ENCODE data around the gene IYD. TPM values are rescaled to one million over a fixed set of nuclear protein-coding genes. Genes with fewer than 3 reads are reported as not detected.

The IYD gene
- total and polyA plus RNA-seq, 9 of the 15 experiments (the other 6 are each of a cell fraction or from before 2014, with no cell fraction given): not detected

- peaks cover 0 to 3% of the 10 kb centered on the region in 2 experiments; a peak in 1 of 5 replicates for H3K4me1 ChIP-seq (replicated peaks in 1 of 2; ENCODE audit: control insufficient read depth in 2 of 2, insufficient read depth in 2 of 2, low read length in 2 of 2)
- no peak overlapping the region for H3K9ac ChIP-seq (ENCODE audit: insufficient read depth in 1 of 2, low read depth in 2 of 2, low read length in 2 of 2)
- no peak overlapping the region for H3K27ac ChIP-seq (ENCODE audit: extremely low read depth, low read depth, low read length)
- H3K79me2 ChIP-seq (ENCODE audit: control insufficient read depth, insufficient read depth, low read length): no peaks in the 10 kb centered on the region
- intact Hi-C loops (cut with micrococcal nuclease): no loop called here
- no peak overlapping the region for H3K4me2 ChIP-seq (ENCODE audit: insufficient read depth, low read length)
- BruUV-seq (replicated peaks): no TSS peak
- H3K36me3 ChIP-seq (ENCODE audit: control insufficient read depth, insufficient read depth, low read length): no peaks in the 10 kb centered on the region
- POLR2A ChIA-PET: interaction anchor here (0.6 to 1.9 kb wide), 3 partner anchors 12 to 416 kb away, joined by 3 to 7 read pairs (median 3); no protein-coding TSS in a partner anchor
- no peak overlapping the region for H2AFZ ChIP-seq (ENCODE audit: low read depth, low read length)
- peaks cover 21 to 33% of the 10 kb centered on the region in 2 experiments; a peak in 4 of 5 replicates for H3K27me3 ChIP-seq (ENCODE audit: control insufficient read depth in 2 of 2, insufficient read depth in 2 of 2, low read length in 2 of 2)
- no peak for ATAC-seq
- no peaks in the 10 kb centered on the region for H3K9me3 ChIP-seq (replicated peaks; ENCODE audit: control insufficient read depth, insufficient read depth, low read depth, low read length)
- WGBS (ENCODE audit: insufficient coverage, low coverage, missing lambda C conversion rate): 0% methylated on average over 2 of the region's 2 CpGs
- H4K20me1 ChIP-seq (replicated peaks; ENCODE audit: control insufficient read depth, insufficient read depth, low read length): no peaks in the 10 kb centered on the region
- CTCF ChIA-PET (ENCODE audit: low intra/inter-chr PET ratio): no interaction called here
- DNase-seq (ENCODE audit: extremely low read depth in 1 of 4, low spot score in 3 of 4): no peak
- H3K9me1 ChIP-seq (ENCODE audit: control insufficient read depth, insufficient read depth, low read length): no peaks in the 10 kb centered on the region
- in situ Hi-C loops (cut with MboI): loop anchor here (10.0 kb wide), 1 partner anchor 462 kb away; the partner anchor contains the start of gene ULBP2
- TF ChIP-seq, protein P1, sequence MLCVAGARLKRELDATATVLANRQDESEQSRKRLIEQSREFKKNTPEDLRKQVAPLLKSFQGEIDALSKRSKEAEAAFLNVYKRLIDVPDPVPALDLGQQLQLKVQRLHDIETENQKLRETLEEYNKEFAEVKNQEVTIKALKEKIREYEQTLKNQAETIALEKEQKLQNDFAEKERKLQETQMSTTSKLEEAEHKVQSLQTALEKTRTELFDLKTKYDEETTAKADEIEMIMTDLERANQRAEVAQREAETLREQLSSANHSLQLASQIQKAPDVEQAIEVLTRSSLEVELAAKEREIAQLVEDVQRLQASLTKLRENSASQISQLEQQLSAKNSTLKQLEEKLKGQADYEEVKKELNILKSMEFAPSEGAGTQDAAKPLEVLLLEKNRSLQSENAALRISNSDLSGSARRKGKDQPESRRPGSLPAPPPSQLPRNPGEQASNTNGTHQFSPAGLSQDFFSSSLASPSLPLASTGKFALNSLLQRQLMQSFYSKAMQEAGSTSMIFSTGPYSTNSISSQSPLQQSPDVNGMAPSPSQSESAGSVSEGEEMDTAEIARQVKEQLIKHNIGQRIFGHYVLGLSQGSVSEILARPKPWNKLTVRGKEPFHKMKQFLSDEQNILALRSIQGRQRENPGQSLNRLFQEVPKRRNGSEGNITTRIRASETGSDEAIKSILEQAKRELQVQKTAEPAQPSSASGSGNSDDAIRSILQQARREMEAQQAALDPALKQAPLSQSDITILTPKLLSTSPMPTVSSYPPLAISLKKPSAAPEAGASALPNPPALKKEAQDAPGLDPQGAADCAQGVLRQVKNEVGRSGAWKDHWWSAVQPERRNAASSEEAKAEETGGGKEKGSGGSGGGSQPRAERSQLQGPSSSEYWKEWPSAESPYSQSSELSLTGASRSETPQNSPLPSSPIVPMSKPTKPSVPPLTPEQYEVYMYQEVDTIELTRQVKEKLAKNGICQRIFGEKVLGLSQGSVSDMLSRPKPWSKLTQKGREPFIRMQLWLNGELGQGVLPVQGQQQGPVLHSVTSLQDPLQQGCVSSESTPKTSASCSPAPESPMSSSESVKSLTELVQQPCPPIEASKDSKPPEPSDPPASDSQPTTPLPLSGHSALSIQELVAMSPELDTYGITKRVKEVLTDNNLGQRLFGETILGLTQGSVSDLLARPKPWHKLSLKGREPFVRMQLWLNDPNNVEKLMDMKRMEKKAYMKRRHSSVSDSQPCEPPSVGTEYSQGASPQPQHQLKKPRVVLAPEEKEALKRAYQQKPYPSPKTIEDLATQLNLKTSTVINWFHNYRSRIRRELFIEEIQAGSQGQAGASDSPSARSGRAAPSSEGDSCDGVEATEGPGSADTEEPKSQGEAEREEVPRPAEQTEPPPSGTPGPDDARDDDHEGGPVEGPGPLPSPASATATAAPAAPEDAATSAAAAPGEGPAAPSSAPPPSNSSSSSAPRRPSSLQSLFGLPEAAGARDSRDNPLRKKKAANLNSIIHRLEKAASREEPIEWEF (CRISPR knock-in tag; IDR thresholded peaks at IDR 0.05): no peak
- TF ChIP-seq PHB2 (IDR thresholded peaks at IDR 0.05; ENCODE audit: low read depth) (no peak), FOXP1 (CRISPR knock-in tag; IDR thresholded peaks at IDR 0.05) (no peak), ATF6 (CRISPR knock-in tag; IDR thresholded peaks at IDR 0.05) (no peak), SPI1 (IDR thresholded peaks at IDR 0.05; ENCODE audit: borderline replicate concordance, low read depth, low read length) (peak; percentile 48; the same call in 1 of the 2 replicates)
- no peak for FAIRE-seq
- no peak overlapping the region for H3K4me3 ChIP-seq
Observed at GRCh38 chr6:150406948-150407347, 38.1 kb downstream of the IYD start.

All from K562 (cell line).